Measurements from ENCODE around the gene C6orf132.

DNA sequence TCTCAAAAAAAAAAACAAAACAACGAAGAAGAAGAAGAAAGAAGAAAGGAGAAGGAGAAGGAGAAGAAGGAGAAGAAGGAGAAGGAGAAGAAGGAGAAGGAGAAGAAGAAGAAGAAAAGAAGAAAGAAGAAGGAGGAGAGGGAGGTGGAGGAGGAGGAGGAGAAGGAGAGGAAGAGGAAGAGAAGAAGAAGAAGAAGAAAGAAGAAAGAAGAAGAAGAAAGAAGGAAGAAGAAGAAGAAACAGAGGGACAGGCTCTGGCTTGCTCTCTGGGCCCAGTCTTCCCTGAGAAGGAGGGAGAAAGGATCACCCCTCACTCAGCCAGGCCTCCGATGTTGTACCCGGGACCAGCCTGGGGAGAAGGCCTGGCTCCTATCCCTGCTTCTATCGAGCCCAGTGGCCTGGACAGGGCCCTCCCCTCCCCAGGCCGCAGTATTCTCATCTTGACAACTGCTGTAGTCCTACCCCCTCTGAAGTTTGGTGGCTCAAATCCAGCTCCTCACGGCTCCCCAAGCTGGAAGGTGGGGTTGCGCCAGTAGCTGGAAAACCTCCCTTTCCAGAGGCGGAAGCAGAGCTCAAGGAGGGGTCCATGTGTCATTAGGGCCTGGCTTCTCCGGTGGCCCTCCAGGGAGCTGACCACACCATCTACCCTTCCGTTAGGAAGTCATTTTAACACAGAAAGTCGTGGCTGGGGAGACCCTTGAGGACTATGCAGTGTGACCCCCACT is 18.9 kb downstream of the C6orf132 start:
- TF ChIP-seq CTCF (conservative IDR thresholded peaks at IDR 0.05; ENCODE audit: low read depth in 2 of 2) (no peak), CREB1 (CRISPR knock-in tag; IDR thresholded peaks at IDR 0.05; ENCODE audit: low read depth) (no peak), EZH2 (IDR thresholded peaks at IDR 0.05; ENCODE audit: low read depth, unreplicated experiment) (no peak), EZH2phosphoT487 (IDR thresholded peaks at IDR 0.05; ENCODE audit: unreplicated experiment) (no peak), POLR2AphosphoS5 (IDR thresholded peaks at IDR 0.05; ENCODE audit: low read depth) (no peak), REST (IDR thresholded peaks at IDR 0.05; ENCODE audit: unreplicated experiment) (no peak), NANOG (IDR thresholded peaks at IDR 0.05; ENCODE audit: borderline replicate concordance) (no peak), STAT1 (IDR thresholded peaks at IDR 0.05; ENCODE audit: unreplicated experiment) (no peak), JUNB (IDR thresholded peaks at IDR 0.05; ENCODE audit: unreplicated experiment) (no peak), ZNF114 (CRISPR knock-in tag; IDR thresholded peaks at IDR 0.05) (no peak), ZNF331 (CRISPR knock-in tag; IDR thresholded peaks at IDR 0.05; ENCODE audit: low read depth) (no peak), ZNF462 (CRISPR knock-in tag; IDR thresholded peaks at IDR 0.05) (no peak)
- TF ChIP-seq, protein P1, sequence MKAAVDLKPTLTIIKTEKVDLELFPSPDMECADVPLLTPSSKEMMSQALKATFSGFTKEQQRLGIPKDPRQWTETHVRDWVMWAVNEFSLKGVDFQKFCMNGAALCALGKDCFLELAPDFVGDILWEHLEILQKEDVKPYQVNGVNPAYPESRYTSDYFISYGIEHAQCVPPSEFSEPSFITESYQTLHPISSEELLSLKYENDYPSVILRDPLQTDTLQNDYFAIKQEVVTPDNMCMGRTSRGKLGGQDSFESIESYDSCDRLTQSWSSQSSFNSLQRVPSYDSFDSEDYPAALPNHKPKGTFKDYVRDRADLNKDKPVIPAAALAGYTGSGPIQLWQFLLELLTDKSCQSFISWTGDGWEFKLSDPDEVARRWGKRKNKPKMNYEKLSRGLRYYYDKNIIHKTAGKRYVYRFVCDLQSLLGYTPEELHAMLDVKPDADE (IDR thresholded peaks at IDR 0.05): no peak
